Activated T-helper 1 cell treated with anti-CD3 and anti-CD28 coated beads, Interleukin-2, amount 50 U/mL, for 16 hours (primary cell): ENCODE data around the gene TMPRSS4.

Experiments
- DNase-seq, 2 donors: peaks; one replicate each; pipeline ENCODE4 v3.0.0-alpha.2; 2020; ENCODE audit warnings: low read depth in 1 of 2, low spot score in 1 of 2

TMPRSS4 gene, protein sequence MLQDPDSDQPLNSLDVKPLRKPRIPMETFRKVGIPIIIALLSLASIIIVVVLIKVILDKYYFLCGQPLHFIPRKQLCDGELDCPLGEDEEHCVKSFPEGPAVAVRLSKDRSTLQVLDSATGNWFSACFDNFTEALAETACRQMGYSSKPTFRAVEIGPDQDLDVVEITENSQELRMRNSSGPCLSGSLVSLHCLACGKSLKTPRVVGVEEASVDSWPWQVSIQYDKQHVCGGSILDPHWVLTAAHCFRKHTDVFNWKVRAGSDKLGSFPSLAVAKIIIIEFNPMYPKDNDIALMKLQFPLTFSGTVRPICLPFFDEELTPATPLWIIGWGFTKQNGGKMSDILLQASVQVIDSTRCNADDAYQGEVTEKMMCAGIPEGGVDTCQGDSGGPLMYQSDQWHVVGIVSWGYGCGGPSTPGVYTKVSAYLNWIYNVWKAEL

DNA sequence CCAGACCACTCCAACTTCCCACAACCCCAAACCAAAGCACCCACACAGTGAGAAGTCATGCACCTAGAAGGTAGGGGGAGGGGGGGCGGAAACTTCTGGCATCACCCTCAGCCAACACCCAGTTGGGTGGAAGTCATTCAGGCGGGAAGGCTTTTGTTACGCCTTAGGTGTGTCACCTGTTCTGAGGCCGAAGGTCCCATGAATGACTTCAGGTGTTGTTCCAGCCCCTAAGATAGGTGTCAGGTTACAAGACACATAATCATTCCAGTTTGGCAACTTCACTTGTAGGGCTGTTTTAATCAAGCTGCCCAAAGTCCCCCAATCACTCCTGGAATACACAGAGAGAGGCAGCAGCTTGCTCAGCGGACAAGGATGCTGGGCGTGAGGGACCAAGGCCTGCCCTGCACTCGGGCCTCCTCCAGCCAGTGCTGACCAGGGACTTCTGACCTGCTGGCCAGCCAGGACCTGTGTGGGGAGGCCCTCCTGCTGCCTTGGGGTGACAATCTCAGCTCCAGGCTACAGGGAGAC lies at the start of gene TMPRSS4:
Gene TMPRSS4, plus strand, starts transcription at position 325 of the 528 bp plus-strand sequence. CDS start 225 bp downstream, outside the sequence.
- DNase-seq = no peak

DNA sequence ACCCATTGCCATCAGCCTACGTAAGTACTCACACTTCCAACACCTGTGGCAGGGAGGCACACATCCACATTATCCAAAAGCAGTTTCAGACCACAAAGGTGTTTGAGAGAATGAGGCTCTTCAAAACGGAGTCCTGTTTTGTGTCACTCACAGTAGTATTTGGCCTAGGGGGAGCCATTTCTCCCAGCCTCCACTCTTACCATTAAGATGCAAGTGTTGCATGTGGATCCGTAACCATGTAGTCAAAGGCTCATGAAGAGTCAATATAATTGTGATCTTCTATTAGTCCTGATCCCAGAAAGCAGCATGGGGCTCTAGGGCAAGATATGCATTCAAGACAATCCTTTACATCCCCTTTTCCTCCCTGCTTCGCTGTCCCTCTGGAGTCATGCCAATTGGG lies 49.2 kb upstream of the TMPRSS4 start:
- DNase-seq = no peak

DNA sequence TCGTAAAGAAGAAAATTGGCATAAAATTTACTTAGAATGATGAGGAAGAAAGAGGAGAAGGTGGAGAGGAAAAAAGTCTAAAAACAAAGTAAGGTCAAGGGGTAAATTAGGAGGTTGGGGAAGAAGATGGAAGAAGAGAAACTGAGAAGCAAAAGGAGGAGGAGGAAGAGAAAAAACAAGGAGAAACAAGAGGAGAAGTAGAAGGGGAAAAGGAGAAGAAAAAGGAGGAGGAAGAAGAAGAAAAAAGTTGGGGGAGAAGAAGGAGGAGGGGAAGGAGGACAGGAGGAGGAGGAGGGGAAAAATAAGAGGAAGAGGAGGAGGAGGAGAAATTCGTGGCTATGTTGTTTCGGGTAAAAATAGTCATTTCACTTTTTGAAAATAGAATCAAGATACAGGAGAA lies 48.3 kb upstream of the TMPRSS4 start:
- no peak for DNase-seq

DNA sequence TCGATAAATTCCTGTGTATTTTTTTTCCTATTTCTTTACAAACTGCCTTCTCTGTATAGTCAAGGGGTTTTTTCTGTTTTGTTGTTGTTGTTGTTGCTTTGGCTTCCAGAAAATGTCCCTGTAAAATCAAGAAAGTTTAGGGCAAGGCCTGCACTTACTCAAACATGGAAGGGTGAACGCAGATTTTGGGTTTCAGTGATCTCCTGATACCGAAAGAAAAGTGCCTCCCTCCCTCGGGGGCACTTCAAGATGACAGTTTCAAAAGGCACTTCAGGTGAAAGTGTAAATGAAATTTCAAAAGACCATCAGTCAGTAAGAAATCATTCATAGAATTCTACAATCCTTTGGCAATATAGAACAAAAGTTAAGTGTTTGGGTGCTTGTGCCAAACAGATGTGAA lies 43.4 kb upstream of the TMPRSS4 start:
- no peak for DNase-seq

DNA sequence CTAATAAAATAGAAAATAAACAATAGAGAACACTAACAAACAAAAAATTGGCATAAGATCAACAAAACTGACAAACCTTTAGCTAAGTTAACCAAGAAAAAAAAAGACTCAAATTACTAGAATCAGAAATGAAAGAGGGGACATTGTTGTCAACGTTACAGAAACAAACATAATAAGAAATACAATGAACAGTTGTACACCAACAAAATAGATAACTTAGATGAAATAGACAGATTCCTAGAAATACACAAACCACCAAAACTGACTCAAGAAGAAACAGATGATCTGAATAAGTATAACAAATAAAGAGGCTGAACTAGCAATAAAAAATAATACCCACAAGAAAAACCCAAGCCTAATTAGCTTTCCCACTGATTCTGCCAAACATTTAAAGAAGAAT lies 34.7 kb upstream of the TMPRSS4 start:
- no peak for DNase-seq

DNA sequence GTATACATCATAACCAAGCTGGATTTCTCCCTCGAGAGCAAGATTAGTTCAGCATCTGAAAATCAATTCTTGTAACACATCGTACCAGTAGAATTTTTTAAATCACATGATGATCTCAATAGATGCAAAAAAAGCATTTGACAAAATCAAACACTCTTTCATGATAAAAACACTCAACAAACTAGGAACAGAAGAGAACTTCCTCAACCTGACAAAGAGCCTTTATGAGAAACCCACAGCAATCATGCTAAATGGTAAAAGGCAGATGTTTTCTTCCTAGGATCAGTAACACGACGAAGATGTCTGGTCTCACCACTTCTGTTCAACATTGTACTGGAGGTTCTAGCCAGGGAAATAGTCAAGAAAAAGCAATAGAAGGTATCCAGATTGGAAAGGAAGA lies 34.1 kb upstream of the TMPRSS4 start:
- DNase-seq = no peak

DNA sequence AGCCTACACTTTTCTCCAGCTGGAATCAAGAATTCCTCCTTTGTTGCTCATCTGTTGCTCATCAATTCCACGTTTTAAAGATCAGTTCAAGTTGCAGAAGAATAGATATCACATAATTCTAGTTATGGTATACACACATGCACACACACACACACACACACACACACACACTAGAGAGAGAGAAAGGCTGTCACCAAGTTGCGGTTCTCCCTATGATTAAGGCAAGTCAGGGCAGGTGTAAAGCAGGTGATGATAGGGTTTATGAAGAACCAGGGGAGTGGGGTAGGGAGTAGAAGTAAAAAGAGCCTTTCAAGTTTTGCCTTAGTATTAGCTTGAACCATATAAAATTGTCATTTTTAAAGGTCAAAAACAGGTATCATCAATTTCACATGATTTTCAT lies 31.7 kb upstream of the TMPRSS4 start:
- DNase-seq = no peak

DNA sequence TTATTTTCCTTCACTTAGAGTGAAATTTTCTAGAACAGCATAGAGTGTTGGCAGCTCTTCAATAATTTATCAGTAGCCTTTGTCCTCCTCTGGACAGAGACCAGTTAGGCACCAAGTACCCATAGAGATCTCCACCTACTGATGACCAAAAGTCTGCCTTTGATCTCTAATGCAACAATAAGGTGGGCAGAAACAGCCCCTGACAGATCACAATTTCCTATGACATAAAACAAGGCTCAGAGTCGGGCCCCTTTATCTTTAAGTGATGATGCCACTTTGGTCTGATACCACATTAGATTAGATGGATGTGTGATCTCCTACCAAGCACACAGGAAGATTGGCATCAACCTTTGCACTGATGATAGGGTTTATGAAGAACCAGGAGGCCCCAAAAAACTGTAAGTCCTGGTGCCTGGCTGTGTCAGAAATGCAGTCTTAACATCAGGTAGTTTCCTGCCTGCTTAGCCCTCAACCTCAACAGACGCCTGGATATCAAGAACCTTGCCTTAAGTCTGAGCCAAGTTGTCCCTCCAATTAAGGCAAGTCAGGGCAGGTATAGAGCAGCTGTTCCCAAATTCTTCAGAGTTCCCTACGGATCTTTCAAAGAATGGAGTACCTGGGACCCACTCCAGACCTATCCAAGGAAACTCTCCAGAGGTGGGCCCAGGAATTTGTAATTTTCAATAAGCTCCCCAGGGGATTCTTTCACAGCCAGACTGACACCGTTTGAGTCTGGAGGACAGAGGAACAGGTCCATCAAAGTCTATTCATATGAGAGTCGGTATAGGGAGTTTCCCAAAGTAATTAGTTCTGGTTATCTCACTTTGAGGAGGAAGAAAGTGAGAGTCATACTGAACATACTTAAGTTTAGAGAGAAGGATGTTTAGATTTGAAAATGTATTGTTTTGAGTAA lies 30.6 kb upstream of the TMPRSS4 start:
- DNase-seq = no peak

DNA sequence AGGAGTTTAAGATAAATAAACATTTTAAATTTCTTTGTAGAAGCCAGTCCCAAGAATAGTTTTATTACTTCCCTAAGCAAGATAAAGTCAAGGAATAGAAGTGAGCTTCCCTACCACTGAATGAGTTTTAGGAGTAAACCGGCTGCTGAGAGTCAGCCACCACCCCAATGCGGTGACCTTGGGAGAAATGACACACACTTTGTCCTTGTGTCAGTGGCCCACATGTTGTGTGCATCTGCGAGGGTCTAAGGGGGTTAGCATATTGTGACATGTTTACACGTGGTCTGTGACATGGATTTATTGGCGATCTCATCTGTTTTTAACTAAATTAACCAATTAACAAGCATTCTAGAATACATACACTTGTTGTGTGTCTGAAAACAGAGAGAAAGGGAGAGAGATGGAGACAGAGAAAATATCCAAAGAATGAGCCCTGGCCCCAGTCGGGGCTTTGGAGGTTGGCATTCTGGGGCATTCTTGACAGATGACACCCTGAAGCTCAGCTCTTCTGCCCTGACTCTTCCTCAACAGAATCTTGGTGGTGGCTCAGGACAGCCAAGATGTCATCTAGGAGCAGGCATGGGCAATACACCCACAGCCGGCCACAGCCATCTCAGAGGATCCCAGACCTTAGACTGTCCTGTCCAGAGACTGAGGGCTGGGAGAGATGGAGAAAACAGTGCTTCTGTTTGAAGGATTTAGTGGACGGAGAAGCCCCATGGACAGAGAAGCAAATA lies 29.7 kb upstream of the TMPRSS4 start:
- no peak for DNase-seq

DNA sequence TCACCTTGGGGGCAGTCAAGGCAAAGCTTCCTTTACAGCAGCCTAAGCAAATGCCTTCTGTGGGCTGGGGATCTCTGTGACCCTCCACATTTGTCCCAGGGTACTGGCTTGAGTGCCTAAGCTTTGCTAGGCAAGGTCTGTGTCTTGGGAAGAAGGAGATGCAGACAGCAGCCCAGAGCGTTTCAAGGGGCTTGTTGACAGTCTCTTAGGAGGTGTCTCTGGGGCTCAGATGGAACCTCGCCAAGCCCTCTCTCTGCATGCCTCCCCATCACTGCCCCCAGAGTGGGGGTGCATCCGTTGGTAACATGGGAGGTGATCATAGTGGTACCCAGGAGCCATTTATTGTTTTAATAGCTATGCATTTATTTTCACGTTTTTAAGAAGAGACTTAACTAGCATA lies 29.1 kb upstream of the TMPRSS4 start:
- no peak for DNase-seq

DNA sequence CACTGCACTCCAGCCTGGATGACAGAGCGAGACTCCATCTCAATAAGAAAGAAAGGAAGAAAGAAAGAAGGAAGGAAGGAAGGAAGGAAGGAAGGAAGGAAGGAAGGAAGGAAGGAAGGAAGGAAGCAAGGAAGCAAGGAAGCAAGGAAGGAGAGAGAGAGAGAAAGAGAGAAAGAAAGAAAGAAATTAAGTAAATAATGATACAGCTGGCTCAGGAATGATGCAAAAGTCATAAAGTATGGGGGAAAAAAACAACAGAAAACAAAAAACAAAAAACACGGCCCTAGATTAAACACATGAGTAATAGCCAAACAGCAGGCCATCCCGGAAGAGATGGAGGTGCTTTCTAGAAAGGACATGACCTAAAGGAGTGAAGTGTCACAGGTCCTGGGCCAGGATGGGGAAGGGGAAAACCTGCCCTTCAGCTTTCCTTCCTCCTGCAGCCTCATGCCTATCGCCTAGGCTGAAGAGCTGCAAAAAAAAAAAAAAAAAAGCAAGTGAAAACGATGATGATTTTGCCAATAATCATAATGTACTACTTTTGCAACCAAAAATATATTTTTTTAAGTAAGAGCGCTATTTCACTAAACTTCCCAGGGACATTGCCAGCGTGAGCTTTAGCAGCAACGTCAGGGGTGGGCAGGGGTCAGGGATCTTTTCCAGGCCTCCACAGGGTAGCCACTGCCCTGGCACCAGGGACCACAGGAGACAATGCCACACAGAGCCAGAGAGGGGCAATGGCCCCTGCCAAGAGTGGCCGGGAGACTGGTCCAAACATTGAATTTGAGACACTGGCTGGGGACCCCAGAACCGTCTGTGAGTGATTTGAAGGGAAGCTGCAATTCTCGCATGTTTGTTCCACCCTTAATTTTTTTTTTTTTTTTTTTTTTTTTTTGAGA lies 28.2 kb upstream of the TMPRSS4 start:
- DNase-seq = no peak

DNA sequence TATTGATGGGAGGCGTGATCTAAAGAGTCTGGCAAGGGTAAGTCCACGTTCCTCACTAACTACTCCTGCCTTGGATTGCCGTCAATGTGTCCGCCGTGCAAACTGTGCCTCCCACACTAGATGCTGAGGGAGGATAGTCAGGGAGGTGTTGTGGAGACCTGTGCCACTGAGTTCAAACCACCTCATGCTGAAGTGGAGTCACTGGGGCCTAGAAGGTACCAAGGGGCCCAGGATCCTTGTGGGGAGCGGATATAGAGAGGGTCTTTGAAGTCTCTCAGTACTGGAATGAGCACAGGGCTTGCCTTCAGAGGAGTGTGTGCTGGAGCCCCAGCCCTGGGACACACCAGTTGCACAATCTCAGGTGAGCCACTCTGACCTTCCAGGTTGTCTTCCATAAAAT lies 27.1 kb upstream of the TMPRSS4 start:
- DNase-seq = no peak

DNA sequence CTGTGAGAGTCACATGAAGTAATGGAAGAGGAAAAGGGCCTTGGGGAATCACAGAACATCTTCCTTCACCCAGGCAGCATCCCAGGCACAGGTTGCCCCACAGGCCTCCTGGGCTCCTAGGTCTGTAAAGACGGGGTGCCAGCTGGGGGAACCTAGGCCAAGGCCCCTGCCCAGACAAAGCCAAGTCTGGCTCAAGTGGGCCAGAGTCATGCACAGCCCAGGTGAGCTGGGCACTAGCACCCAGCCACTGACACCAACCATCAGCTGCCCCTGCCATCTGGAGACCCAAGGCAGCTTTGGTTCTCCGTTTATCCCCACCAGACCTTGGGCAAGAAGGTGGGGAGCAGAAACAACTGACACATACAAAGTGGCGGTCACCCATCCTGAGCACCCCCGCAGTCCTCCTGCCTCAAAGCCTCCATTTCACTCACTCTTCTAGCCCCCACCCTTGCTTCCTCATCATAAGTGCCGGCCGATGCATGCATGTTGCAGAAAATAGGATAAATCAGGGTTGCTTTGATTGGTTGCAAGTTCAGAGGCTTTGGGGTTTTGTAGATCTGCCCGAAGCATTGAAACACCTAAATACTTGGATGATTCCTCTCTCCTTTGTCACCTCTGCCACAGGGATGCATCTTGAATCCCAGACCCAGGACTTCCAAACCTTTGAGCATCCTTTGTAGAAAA lies 26.5 kb upstream of the TMPRSS4 start:
- DNase-seq = no peak

DNA sequence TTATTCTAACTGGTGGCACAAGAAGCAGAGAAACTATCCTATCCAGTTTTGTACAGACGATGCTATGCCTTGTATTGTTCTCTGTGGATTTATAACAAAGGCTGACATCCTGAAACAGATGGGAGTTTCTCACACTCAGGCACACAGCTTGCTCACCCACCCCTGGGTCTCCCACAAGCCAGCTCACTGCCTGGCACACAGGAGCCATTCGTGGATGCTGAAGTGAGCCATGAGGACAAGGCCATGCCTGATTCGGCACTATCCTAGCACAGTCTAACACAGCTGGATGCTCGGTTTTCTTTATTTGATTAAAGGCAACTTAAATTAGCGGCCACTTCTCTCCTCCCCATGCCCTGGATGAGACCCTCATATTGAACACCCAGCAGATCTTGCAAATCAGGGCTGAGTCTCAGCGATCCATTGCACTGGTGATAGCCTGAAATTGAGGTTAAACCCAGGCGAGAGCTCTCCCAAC lies 25.7 kb upstream of the TMPRSS4 start:
- DNase-seq = no peak

DNA sequence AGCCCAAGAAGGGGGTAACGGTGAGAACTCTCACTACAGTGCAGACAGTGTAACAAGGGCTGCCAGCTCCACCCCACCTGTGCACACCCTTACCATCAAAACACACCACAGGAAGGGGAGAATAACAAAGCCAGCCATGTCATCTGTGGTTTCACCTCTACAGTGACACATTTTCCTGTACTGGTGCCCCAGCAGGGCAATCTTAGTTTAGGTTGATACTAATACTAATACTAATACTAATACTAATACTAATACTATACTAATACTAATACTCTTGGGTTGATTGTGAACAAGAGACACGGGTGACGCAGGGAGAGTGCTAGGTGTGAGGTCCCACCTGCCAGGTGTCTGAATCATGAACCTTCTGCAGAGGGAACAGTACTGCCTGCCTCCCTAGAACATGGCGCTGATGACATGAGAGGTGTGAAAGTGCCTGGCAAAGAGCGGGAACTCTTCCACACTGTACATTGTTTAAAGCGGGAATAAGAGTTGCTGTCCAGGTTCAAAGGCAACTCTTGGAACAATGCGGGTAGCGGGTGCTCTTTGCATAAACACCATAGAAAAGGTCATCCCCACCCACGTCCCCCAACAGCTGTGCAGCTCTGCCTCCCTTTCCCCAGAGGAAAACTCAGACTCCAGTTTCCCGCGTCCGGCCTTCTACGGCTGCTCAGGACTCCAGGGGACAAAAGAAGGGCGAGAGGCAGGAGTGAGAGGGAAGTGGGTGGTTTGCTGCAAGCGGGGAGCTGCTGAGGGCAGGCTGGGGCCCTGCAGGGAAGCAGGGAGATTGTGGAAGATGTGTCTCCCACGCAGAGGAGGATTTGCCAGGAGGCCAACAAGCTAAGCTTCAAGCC lies 25.0 kb upstream of the TMPRSS4 start:
- DNase-seq = peak; percentile 40 to 48

DNA sequence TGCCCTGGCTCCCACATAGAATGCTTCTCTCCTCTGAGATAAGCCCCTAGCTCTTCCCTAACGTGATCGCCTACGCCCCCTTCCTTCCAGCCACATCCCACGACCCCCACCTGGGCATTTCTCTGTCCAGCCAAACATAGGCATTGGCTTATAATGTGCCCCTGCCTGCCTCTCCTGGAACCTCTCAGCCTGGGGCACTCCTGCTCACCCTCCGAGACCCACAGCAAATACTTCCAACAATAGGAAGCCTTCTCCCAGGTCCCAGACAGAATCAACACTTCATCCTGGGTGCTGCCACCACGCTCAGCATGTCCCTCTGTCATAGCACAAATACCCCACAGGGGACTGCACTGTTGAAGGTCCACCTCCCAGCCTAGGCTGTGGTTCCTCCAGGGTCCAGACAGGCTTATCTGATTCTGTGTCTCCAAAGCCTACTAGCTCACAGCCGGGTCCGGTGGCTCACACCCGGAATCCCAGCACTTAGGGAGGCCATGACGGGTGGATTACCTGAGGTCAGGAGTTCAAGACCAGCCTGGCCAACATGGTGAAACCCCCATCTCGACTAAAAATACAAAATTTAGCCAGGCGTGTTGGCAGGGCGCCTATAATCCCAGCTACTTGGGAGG lies 24.2 kb upstream of the TMPRSS4 start:
- no peak for DNase-seq

DNA sequence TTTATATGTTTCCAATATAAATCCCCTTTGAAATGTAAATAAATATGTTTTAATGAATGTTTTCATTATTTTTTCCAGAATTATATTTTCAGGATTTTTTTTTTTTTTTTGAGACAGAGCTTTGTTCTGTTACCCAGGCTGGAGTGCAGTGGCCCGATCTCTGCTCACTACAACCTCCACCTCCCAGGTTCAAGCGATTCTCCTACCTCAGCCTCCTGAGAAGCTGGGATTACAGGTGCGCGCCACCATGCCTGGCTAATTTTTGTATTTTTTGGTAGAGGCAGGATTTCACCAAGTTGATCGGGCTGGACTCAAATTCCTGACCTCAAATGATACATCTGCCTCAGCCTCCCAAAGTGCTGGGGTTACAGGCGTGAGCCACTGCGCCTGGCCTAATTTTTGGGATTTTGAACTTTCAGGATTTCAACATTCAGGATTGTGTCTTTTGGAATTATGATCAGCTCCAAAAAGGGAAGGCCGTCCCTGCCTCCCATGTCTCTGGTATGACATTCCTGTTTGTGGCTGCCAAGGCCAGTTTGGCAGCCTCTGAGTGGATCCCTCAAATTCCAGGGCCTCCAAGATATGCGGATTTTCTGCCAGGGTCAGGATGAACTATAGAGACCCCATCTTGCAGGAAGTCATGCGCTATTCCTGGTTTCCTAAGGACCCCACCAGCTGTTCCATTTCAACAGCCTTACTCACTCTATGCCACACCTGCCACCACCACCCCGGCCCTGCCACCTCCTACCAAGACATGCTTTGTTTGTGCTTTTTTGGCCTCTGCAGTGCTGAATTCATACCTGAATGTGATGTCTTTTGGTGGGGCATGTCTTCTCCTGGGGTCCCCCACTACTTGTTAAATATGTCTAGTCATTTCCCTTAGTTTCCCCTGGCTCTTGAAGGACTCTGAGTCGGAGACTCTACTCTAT lies 21.9 kb upstream of the TMPRSS4 start:
- DNase-seq = no peak
